ENCODE results near the gene CD274. TPM values are rescaled to one million over a fixed set of nuclear protein-coding genes. Genes with fewer than 3 reads are reported as not detected.

Gene CD274
- total and polyA plus RNA-seq, 10 of the 15 experiments (the other 5 are each of a cell fraction or from before 2014, with no cell fraction given), result 9.4 to 128 (median 24.6) TPM

GRCh38 chr9:5516453-5517220 is 66.3 kb downstream of the CD274 start (continued):
- 0 out of 2 replicates have a peak, but pooled peaks have one; percentile 58 for TF ChIP-seq ZNF592 (IDR thresholded peaks at IDR 0.05)
- no peak for TF ChIP-seq CREB1 (IDR thresholded peaks at IDR 0.05; ENCODE audit: low read depth)
- TF ChIP-seq CBX5 (IDR thresholded peaks at IDR 0.05; ENCODE audit: low read depth), result no peak
- no peak for TF ChIP-seq ASH2L (IDR thresholded peaks at IDR 0.05; ENCODE audit: borderline replicate concordance, low read depth)
- TF ChIP-seq RCOR1 (conservative IDR thresholded peaks at IDR 0.05; ENCODE audit: low read depth, low read length), result no peak
- TF ChIP-seq ESRRA (IDR thresholded peaks at IDR 0.05; ENCODE audit: low read length), result no peak
- TF ChIP-seq RELA (IDR thresholded peaks at IDR 0.05; ENCODE audit: borderline replicate concordance, partially characterized antibody), result peak; percentile 72
- TF ChIP-seq DPF2 (IDR thresholded peaks at IDR 0.05), result peak; percentile 71; the same call in 1 of the 2 replicates
- peak; percentile 92 for TF ChIP-seq IKZF1 (conservative IDR thresholded peaks at IDR 0.05)
- no peak for TF ChIP-seq SMAD5 (IDR thresholded peaks at IDR 0.05; ENCODE audit: low read depth)
- TF ChIP-seq MTA3 (IDR thresholded peaks at IDR 0.05; ENCODE audit: borderline replicate concordance, low read length), result no peak
- TF ChIP-seq ATF3 (IDR thresholded peaks at IDR 0.05; ENCODE audit: borderline replicate concordance, extremely low read depth, low read depth, low read length), result no peak
- TF ChIP-seq, protein P1, sequence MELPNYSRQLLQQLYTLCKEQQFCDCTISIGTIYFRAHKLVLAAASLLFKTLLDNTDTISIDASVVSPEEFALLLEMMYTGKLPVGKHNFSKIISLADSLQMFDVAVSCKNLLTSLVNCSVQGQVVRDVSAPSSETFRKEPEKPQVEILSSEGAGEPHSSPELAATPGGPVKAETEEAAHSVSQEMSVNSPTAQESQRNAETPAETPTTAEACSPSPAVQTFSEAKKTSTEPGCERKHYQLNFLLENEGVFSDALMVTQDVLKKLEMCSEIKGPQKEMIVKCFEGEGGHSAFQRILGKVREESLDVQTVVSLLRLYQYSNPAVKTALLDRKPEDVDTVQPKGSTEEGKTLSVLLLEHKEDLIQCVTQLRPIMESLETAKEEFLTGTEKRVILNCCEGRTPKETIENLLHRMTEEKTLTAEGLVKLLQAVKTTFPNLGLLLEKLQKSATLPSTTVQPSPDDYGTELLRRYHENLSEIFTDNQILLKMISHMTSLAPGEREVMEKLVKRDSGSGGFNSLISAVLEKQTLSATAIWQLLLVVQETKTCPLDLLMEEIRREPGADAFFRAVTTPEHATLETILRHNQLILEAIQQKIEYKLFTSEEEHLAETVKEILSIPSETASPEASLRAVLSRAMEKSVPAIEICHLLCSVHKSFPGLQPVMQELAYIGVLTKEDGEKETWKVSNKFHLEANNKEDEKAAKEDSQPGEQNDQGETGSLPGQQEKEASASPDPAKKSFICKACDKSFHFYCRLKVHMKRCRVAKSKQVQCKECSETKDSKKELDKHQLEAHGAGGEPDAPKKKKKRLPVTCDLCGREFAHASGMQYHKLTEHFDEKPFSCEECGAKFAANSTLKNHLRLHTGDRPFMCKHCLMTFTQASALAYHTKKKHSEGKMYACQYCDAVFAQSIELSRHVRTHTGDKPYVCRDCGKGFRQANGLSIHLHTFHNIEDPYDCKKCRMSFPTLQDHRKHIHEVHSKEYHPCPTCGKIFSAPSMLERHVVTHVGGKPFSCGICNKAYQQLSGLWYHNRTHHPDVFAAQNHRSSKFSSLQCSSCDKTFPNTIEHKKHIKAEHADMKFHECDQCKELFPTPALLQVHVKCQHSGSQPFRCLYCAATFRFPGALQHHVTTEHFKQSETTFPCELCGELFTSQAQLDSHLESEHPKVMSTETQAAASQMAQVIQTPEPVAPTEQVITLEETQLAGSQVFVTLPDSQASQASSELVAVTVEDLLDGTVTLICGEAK (IDR thresholded peaks at IDR 0.05; ENCODE audit: borderline replicate concordance), result no peak
- TF ChIP-seq, protein P2, sequence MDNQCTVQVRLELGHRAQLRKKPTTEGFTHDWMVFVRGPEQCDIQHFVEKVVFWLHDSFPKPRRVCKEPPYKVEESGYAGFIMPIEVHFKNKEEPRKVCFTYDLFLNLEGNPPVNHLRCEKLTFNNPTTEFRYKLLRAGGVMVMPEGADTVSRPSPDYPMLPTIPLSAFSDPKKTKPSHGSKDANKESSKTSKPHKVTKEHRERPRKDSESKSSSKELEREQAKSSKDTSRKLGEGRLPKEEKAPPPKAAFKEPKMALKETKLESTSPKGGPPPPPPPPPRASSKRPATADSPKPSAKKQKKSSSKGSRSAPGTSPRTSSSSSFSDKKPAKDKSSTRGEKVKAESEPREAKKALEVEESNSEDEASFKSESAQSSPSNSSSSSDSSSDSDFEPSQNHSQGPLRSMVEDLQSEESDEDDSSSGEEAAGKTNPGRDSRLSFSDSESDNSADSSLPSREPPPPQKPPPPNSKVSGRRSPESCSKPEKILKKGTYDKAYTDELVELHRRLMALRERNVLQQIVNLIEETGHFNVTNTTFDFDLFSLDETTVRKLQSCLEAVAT (IDR thresholded peaks at IDR 0.05), result peak; percentile 82
- peak; percentile 65 to 76 for TF ChIP-seq IKZF2 (IDR thresholded peaks at IDR 0.05)
- TF ChIP-seq EGR1 (IDR thresholded peaks at IDR 0.05; ENCODE audit: borderline replicate concordance in 1 of 2, low read depth in 2 of 2, low read length in 2 of 2), result no peak
- no peak for TF ChIP-seq ATF2 (IDR thresholded peaks at IDR 0.05; ENCODE audit: low read length)

Measured in GM12878 (cell line).